Measurements from ENCODE around the gene ZC2HC1B. TPM values are rescaled to one million over a fixed set of nuclear protein-coding genes. Genes with fewer than 3 reads are reported as not detected.

The ZC2HC1B gene
- total and polyA plus RNA-seq, 3 donors from 2014 or later, result 4.6 to 23.0 (median 16.9) TPM

GRCh38 chr6:143961066-143961465, 96.8 kb downstream of the ZC2HC1B start:
- no peak overlapping the region for H3K4me3 ChIP-seq
- H3K9me3 ChIP-seq, result no peaks in the 10 kb centered on the region
- no peak for TF ChIP-seq POLR2A (IDR thresholded peaks at IDR 0.05)
- TF ChIP-seq, protein P1, sequence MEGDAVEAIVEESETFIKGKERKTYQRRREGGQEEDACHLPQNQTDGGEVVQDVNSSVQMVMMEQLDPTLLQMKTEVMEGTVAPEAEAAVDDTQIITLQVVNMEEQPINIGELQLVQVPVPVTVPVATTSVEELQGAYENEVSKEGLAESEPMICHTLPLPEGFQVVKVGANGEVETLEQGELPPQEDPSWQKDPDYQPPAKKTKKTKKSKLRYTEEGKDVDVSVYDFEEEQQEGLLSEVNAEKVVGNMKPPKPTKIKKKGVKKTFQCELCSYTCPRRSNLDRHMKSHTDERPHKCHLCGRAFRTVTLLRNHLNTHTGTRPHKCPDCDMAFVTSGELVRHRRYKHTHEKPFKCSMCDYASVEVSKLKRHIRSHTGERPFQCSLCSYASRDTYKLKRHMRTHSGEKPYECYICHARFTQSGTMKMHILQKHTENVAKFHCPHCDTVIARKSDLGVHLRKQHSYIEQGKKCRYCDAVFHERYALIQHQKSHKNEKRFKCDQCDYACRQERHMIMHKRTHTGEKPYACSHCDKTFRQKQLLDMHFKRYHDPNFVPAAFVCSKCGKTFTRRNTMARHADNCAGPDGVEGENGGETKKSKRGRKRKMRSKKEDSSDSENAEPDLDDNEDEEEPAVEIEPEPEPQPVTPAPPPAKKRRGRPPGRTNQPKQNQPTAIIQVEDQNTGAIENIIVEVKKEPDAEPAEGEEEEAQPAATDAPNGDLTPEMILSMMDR (IDR thresholded peaks at IDR 0.05), result no peak
- peaks cover 8% of the 10 kb centered on the region for H3K4me1 ChIP-seq
- H3K27ac ChIP-seq, result no peak overlapping the region
- DNase-seq, result no peak
- no peaks in the 10 kb centered on the region for H3K36me3 ChIP-seq (ENCODE audit: low read depth, missing control alignments)
- 70 to 76% methylated on average over 3 of the region's 3 CpGs for WGBS, 2 donors
- no peaks in the 10 kb centered on the region for H3K27me3 ChIP-seq
- intact Hi-C loops (cut with DNase I; ENCODE audit: low total_unique reads), result no loop called here

- Histone ChIP-seq H3K27me3 (no peaks in the 10 kb centered on the region), H3K4me3 (no peak overlapping the region), H3K27ac (no peak overlapping the region), H3K9me3 (no peaks in the 10 kb centered on the region), H3K4me1 (peaks cover 8% of the 10 kb centered on the region), H3K36me3 (ENCODE audit: low read depth, missing control alignments) (no peaks in the 10 kb centered on the region)
- 63 to 65% methylated on average over 12 of the region's 12 CpGs for WGBS, 2 donors
- TF ChIP-seq POLR2A (IDR thresholded peaks at IDR 0.05), result no peak
- TF ChIP-seq, protein P1 (IDR thresholded peaks at IDR 0.05), result peak in 2 of 3 experiments; percentile 16 to 32
- peak; percentile 28 for DNase-seq
- intact Hi-C loops (cut with DNase I; ENCODE audit: low total_unique reads), result no loop called here
Measured at GRCh38 chr6:143961886-143962878, 97.9 kb downstream of the ZC2HC1B start.

DNA sequence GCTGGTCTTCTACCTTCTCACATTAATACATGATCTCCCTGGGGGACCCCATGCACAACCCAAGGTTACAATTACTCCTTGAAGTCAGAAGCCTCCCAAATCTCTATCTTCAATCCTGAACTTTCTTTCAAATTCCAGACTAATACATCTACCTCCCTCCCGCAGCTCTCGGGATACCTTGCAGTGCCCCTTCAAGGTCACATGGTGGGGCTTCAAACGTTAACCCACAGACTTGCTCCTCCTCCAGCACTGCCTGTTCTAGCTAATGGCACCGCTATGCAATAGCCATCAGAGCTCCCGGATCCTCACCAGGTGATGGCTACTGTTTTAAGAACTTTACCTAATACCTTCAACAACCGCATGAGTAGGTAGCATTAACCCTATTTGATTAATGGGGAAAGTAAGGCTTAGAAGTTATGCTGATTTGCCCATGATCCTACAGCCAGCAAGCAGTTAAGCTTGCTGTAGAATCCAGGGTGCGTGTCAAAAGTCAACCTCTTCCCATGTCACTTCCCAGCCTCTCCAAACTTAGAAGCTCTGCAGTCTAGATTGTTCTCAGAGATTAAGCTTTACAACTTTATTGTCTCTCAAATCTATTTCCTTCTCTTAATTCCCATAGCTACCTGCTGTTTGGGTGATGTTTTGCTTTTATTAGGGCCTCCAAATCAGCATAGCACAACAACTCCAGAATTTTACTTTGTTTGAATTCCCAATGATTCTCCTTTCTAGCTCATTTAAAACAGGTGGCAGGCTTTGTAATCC, 99.1 kb downstream of the ZC2HC1B start:
- intact Hi-C loops (cut with DNase I; ENCODE audit: low total_unique reads), result no loop called here
- Histone ChIP-seq H3K27ac (no peak overlapping the region), H3K36me3 (ENCODE audit: low read depth, missing control alignments) (no peaks in the 10 kb centered on the region), H3K27me3 (no peaks in the 10 kb centered on the region), H3K4me1 (peaks cover 8% of the 10 kb centered on the region), H3K9me3 (no peaks in the 10 kb centered on the region), H3K4me3 (no peak overlapping the region)
- WGBS, 2 donors, result 62 to 63% methylated on average over 7 of the region's 7 CpGs
- no peak for TF ChIP-seq POLR2A (IDR thresholded peaks at IDR 0.05)
- TF ChIP-seq, protein P1 (IDR thresholded peaks at IDR 0.05), result no peak
- no peak for DNase-seq

- no peak for TF ChIP-seq POLR2A (IDR thresholded peaks at IDR 0.05)
- no peaks in the 10 kb centered on the region for H3K9me3 ChIP-seq
- WGBS, 2 donors, result 66 to 69% methylated on average over 6 of the region's 6 CpGs
- no peaks in the 10 kb centered on the region for H3K27me3 ChIP-seq
- no peak overlapping the region for H3K27ac ChIP-seq
- H3K36me3 ChIP-seq (ENCODE audit: low read depth, missing control alignments), result no peaks in the 10 kb centered on the region
- H3K4me3 ChIP-seq, result no peak overlapping the region
- intact Hi-C loops (cut with DNase I; ENCODE audit: low total_unique reads), result no loop called here
- no peak for DNase-seq
- H3K4me1 ChIP-seq, result peaks cover 5% of the 10 kb centered on the region
Measured at GRCh38 chr6:143964674-143965081, 100.4 kb downstream of the ZC2HC1B start.
